PFSK-1 (cell line): ENCODE measurements around the gene FBXO31.

Source experiments
- FOXP2 ChIP-seq: optimal IDR thresholded peaks from 2 replicates; pipeline ENCODE3; 2011; ENCODE audit warnings: borderline replicate concordance, control low read depth, inconsistent platforms; ENCODE audit not compliant: insufficient read depth; ENCODE audit errors: extremely low read length, extremely low read depth
- POLR2AphosphoS5 ChIP-seq: IDR thresholded peaks from 2 replicates; pipeline ENCODE4 v1.6.1; 2012; ENCODE audit warnings: low read depth, mild to moderate bottlenecking, control low read depth, low read length, moderate library complexity
- SIN3A ChIP-seq: IDR thresholded peaks from 2 replicates; pipeline ENCODE4 v1.6.1; 2012; ENCODE audit warnings: mild to moderate bottlenecking, low read length, moderate library complexity, borderline replicate concordance; ENCODE audit not compliant: insufficient read depth
- TAF1 ChIP-seq: IDR thresholded peaks from 2 replicates; pipeline ENCODE4 v1.6.1; 2012; ENCODE audit warnings: low read length, control low read depth, borderline replicate concordance; ENCODE audit not compliant: insufficient read depth
- TF ChIP-seq, protein P1 (sequence below), 2 experiments: IDR thresholded peaks; 2 replicates each; pipeline versions ENCODE4 v1.6.1 to v1.8.0; 2011 to 2012; ENCODE audit warnings: low read depth in 2 of 2, low read length in 2 of 2, control low read depth in 1 of 2, inconsistent platforms in 1 of 2, mild to moderate bottlenecking in 1 of 2, moderate library complexity in 1 of 2; ENCODE audit not compliant: insufficient read depth in 1 of 2

Gene FBXO31

DNA sequence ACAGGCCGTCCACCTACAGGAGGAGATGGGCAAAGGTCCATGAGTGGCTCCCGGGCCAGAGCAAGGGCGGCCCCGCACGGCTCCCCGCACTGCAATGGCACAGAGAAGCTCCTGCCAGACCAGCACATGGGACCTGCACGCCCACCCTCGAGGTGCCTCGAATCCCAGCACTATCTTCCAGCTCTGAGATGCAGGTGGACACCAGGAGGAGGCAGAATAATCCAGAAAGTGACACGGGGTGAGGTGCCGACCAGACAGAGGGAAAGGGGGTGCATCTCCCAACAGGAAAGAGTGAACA is 39.9 kb downstream of the FBXO31 start:
- TF ChIP-seq TAF1: no peak

DNA sequence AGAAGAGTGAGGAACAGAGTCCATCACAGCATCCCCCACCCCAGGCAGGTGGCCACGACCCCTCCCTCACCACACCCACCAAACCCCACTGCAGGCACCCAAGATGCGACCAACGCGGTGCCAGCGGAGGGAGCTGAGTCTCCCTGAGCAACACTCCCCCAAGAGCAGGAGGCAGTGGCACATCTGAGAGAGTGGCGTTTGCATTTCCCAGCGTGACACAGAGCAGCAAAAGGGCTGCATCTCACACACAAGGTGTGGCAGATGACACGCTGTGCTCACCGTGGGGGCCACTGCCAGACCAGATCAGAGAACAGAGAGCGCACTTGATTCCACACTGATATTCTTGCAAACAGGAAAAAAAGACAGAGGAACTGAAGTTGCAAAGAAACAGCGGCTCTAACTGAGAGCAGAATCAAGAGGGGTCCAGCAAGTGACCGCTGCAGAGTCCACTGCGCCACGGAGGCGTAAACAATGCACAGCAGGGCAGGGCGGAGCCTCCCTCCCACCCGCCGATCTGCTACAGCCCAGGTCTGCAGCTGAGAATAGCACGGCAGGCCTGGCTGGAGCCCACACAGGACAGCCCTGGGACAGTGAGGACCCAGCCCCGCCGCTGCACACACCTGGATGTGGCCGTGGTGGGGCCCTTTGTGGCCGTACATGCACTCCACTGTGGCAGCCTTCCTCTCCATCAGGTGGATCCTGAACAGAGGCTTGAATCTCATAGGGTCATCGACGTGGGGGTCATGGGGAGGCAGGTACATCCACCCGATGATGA is 40.4 kb downstream of the FBXO31 start:
- TF ChIP-seq TAF1 (no peak), SIN3A (no peak), FOXP2 (no peak), POLR2AphosphoS5 (no peak)
- TF ChIP-seq, protein P1, sequence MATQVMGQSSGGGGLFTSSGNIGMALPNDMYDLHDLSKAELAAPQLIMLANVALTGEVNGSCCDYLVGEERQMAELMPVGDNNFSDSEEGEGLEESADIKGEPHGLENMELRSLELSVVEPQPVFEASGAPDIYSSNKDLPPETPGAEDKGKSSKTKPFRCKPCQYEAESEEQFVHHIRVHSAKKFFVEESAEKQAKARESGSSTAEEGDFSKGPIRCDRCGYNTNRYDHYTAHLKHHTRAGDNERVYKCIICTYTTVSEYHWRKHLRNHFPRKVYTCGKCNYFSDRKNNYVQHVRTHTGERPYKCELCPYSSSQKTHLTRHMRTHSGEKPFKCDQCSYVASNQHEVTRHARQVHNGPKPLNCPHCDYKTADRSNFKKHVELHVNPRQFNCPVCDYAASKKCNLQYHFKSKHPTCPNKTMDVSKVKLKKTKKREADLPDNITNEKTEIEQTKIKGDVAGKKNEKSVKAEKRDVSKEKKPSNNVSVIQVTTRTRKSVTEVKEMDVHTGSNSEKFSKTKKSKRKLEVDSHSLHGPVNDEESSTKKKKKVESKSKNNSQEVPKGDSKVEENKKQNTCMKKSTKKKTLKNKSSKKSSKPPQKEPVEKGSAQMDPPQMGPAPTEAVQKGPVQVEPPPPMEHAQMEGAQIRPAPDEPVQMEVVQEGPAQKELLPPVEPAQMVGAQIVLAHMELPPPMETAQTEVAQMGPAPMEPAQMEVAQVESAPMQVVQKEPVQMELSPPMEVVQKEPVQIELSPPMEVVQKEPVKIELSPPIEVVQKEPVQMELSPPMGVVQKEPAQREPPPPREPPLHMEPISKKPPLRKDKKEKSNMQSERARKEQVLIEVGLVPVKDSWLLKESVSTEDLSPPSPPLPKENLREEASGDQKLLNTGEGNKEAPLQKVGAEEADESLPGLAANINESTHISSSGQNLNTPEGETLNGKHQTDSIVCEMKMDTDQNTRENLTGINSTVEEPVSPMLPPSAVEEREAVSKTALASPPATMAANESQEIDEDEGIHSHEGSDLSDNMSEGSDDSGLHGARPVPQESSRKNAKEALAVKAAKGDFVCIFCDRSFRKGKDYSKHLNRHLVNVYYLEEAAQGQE (IDR thresholded peaks at IDR 0.05; ENCODE audit: insufficient read depth in 1 of 2, low read depth in 2 of 2, low read length in 2 of 2): no peak

DNA sequence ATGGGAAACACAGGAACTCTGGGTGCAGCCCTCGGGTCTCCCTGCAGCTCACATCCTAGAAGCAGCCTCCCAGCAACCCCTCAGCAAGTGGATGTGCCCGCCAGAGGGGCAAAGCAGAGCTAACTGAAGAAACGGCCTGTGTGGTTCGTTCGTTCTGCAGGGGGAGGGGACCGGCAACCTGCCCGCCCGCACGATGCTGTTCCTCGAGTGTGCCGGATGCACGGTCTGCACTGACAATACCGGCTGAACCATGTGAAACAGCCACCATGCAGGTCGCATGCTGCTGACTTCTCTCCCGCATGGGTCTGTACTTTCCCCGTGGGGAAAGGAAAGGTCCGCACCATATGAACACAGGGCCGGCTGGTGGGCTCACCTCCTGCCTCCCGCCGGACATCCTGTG is 41.1 kb downstream of the FBXO31 start:
- TF ChIP-seq SIN3A: no peak
- TF ChIP-seq, protein P1 (IDR thresholded peaks at IDR 0.05; ENCODE audit: insufficient read depth in 1 of 2, low read depth in 2 of 2, low read length in 2 of 2): no peak
- no peak for TF ChIP-seq FOXP2
- no peak for TF ChIP-seq POLR2AphosphoS5
- TF ChIP-seq TAF1: no peak

DNA sequence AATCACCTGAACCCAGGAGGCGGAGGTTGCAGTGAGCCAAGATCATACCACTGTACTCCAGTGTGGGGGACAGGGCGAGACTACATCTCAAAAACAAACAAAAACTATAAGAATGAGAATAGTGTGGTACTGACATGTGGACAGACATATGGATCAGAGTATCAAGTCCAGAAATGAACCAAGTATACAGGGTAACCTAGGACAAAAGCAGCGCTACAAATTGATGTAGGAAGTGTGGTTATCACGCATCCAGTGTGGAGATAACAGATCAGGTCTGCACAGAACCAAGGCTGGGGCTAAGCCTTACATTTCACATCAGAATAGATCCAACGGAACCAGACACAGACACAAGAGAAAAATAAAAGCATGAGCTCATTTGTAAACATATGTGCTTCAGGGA is 43.4 kb downstream of the FBXO31 start:
- TF ChIP-seq SIN3A (no peak), POLR2AphosphoS5 (no peak), FOXP2 (no peak), TAF1 (no peak)
- TF ChIP-seq, protein P1 (IDR thresholded peaks at IDR 0.05; ENCODE audit: insufficient read depth in 1 of 2, low read depth in 2 of 2, low read length in 2 of 2): no peak

DNA sequence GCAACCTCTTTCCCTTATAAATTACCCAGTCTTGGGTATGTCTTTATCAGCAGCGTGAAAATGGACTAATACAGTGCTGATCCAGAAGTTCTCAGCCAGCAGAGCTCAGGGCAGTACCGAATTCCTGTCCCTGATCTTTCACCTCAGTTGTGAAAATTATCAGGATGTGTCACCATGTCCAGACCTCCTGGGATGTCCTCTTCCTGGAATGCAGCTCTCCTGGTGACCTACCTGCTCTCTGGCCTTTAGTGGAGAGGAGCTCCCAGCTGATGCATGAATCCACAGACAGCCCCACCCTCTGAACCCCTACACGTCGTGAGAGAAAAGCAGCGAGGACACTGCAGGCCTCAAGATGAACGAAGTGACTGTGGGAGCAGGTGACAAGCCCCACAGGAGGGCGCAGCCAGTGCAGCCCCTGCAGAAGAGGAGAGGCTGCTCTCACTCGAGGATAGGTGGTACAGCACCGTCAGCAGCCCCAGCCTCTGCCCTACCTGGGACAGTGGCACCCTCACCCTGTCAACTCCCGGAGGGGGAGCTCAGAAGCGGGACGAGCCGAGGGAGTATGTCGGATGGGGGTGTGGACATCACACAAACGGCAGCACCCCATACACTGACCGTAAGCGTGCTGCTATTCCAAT is 44.4 kb downstream of the FBXO31 start:
- TF ChIP-seq TAF1 (no peak), POLR2AphosphoS5 (no peak)

DNA sequence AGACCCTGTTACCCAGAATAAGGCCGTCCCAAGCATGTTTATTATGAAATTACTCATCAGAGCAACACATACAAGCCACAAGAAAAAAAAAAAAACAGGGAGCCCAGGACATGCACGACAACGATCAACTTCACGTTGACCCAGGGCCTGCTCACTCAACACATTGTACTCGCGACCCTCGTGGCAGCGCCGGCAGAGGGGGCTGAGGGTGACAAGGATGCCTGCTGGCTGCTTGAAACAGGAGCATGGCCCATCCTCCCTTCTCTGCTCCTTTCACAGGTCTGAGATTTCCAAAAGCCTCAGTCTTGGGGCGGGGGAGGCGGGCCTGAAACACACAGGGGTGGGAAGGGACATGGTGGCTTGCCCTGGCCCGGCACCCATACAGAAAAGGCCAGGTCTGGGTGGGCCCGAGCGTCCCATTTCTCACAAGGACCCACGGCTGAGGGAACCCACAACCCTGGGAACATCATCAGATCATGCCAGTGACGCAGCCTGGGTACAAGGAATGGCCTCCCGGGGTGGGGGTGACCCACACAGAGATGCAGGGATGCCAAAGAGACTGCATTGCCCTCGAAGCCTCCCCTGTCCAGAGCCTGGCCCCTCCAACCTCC is 45.3 kb downstream of the FBXO31 start:
- TF ChIP-seq SIN3A (no peak), FOXP2 (no peak)
